A549 (cell line): ENCODE measurements around the gene FBN3. TPM values are rescaled to one million over a fixed set of nuclear protein-coding genes. Genes with fewer than 3 reads are reported as not detected.

Source experiments
- ATAC-seq, 2 experiments: fragments of 200-7000 bp in 1 of 2; fragments of >200 bp in 1 of 2; cut with Nextera tagmentation in 1 of 2; cut with Tn5 transposase in 1 of 2; 3 replicates each; pipeline versions ENCODE4 v1.8.0 to v1.9.1; 2018 to 2020; ENCODE audit warnings: mild to moderate bottlenecking in 1 of 2, moderate library complexity in 1 of 2
- CTCF ChIA-PET: fragments of 300-600 bp; sonication (Branson Sonifier 250); formaldehyde crosslinking; extraction: SDS; loops from one replicate; lab custom pipeline; 2021; ENCODE audit warnings: antibody characterized with exemption, inconsistent platforms; lab: Yijun Ruan, JAX
- POLR2A ChIA-PET: fragments of 350-600 bp; formaldehyde crosslinking; extraction: SDS; loops from one replicate; lab custom pipeline; 2021; ENCODE audit warnings: antibody characterized with exemption, inconsistent platforms; lab: Yijun Ruan, JAX
- DNase-seq, 2 experiments: peaks; one replicate each; pipeline versions ENCODE4 v3.0.0 to v3.0.0-alpha.2; 2011 to 2016; ENCODE audit warnings: low read depth in 1 of 2, low spot score in 1 of 2
- FAIRE-seq: peaks from 2 replicates; lab custom pipeline; 2011; peaks lifted over from hg19 to GRCh38; lab: Jason Lieb, UNC
- H3K27ac ChIP-seq, 2 experiments: fragments of >200 bp; sonication (Bioruptor Twin); formaldehyde crosslinking; 3 replicates each; pipeline ENCODE4 v1.5.1; 2016 to 2017
- H3K4me1 ChIP-seq: fragments of >200 bp; sonication (Bioruptor Twin); formaldehyde crosslinking; 3 replicates; pipeline ENCODE4 v1.6.1; 2016
- H3K4me2 ChIP-seq: fragments of >200 bp; sonication (Bioruptor Twin); formaldehyde crosslinking; 3 replicates; pipeline ENCODE4 v1.6.1; 2016
- H3K4me3 ChIP-seq: fragments of >200 bp; sonication (Bioruptor Twin); formaldehyde crosslinking; 3 replicates; pipeline ENCODE4 v1.5.1; 2016
- H3K9me3 ChIP-seq: fragments of >200 bp; sonication (Bioruptor Twin); formaldehyde crosslinking; 3 replicates; pipeline ENCODE4 v1.6.1; 2016
- BHLHE40 ChIP-seq: IDR thresholded peaks from 2 replicates; pipeline ENCODE4 v1.6.1; 2012; ENCODE audit warnings: low read depth, low read length, inconsistent platforms
- CBX2 ChIP-seq: fragments of 200-600 bp; sonication (generic); IDR thresholded peaks from 2 replicates; pipeline ENCODE4 v1.6.1; 2016; ENCODE audit warnings: low read depth, mild to moderate bottlenecking, borderline replicate concordance
- CEBPB ChIP-seq, 2 experiments: fragments of >200 bp in 1 of 2; sonication (Bioruptor Twin) in 1 of 2; formaldehyde crosslinking in 1 of 2; IDR thresholded peaks; 2 replicates each; pipeline ENCODE4 v1.6.1; 2012 to 2016
- EHF ChIP-seq: fragments of 250-450 bp; sonication (Bioruptor Pico); IDR thresholded peaks from 2 replicates; pipeline ENCODE4 v1.5.0; 2020; ENCODE audit warnings: mild to moderate bottlenecking
- EHMT2 ChIP-seq: fragments of 200-600 bp; sonication (generic); IDR thresholded peaks from 2 replicates; pipeline ENCODE4 v1.6.1; 2016; ENCODE audit warnings: antibody characterized with exemption, low read depth, mild to moderate bottlenecking, moderate library complexity
- ESRRA ChIP-seq: fragments of 150-350 bp; IDR thresholded peaks from 2 replicates; pipeline ENCODE4 v1.6.1; 2014; ENCODE audit warnings: mild to moderate bottlenecking, low read length, borderline replicate concordance
- GATA3 ChIP-seq: IDR thresholded peaks from 2 replicates; pipeline ENCODE4 v1.6.1; 2012; ENCODE audit warnings: borderline replicate concordance
- HDAC2 ChIP-seq: fragments of 200-600 bp; sonication (generic); IDR thresholded peaks from 2 replicates; pipeline ENCODE4 v1.6.1; 2016
- HEYL ChIP-seq: fragments of 250-450 bp; sonication (Bioruptor Pico); IDR thresholded peaks from 2 replicates; pipeline ENCODE4 v1.8.0; 2021; ENCODE audit warnings: mild to moderate bottlenecking, moderate library complexity
- KDM5A ChIP-seq: fragments of 200-600 bp; sonication (generic); IDR thresholded peaks from 2 replicates; pipeline ENCODE4 v1.6.1; 2016; ENCODE audit warnings: antibody characterized with exemption, mild to moderate bottlenecking
- MAZ ChIP-seq: fragments of 150-350 bp; IDR thresholded peaks from 2 replicates; pipeline ENCODE4 v1.6.1; 2014; ENCODE audit warnings: antibody characterized with exemption, low read depth, low read length, borderline replicate concordance
- NFE2L2 ChIP-seq: fragments of 150-350 bp; conservative IDR thresholded peaks from 2 replicates; pipeline ENCODE4 v1.6.1; 2014; ENCODE audit warnings: low read length
- NR3C1 ChIP-seq: fragments of >200 bp; sonication (Bioruptor Twin); formaldehyde crosslinking; IDR thresholded peaks from 3 replicates; pipeline ENCODE4 v1.6.1; 2017
- RCOR1 ChIP-seq: fragments of 150-350 bp; IDR thresholded peaks from 2 replicates; pipeline ENCODE4 v1.6.1; 2014; ENCODE audit warnings: antibody characterized with exemption, low read length, low read depth
- TFCP2L1 ChIP-seq: fragments of 250-450 bp; sonication (Bioruptor Pico); IDR thresholded peaks from 2 replicates; pipeline ENCODE4 v1.5.0; 2021; ENCODE audit warnings: mild to moderate bottlenecking
- ZC3H11A ChIP-seq: fragments of 450-650 bp; IDR thresholded peaks from 2 replicates; pipeline ENCODE4 v1.6.1; 2014; ENCODE audit warnings: antibody characterized with exemption, mild to moderate bottlenecking
- ZFP36 ChIP-seq: fragments of 450-650 bp; IDR thresholded peaks from 2 replicates; pipeline ENCODE4 v1.6.1; 2014; ENCODE audit warnings: borderline replicate concordance; ENCODE audit not compliant: partially characterized antibody
- WGBS: methylation state at CpG from one replicate; pipeline ENCODE4 v1.1.6; 2017; ENCODE audit errors: missing lambda C conversion rate; 5-methylcytosine and 5-hydroxymethylcytosine counted together
- polyA plus RNA-seq, 4 experiments: library from polyadenylated mRNA; depleted of rRNA in 3 of 4; stranded (reverse); fragments of >200 nt; fragmentation: RNase III in 1 of 4; extraction: RNeasy Plus Mini Kit Qiagen cat#74134 plus additional on column Dnase treatment in 1 of 4; gene quantifications; 2 replicates in 3 of 4; 3 replicates in 1 of 4; pipeline ENCODE4 v1.2.3, GENCODE V29; 2011 to 2017
- TF ChIP-seq, protein P1 (sequence below): fragments of 200-600 bp; sonication (generic); IDR thresholded peaks from 2 replicates; pipeline ENCODE4 v1.6.1; 2016; ENCODE audit warnings: antibody characterized with exemption, mild to moderate bottlenecking, moderate library complexity
- TF ChIP-seq, protein P2 (sequence below): fragments of 150-350 bp; IDR thresholded peaks from 2 replicates; pipeline ENCODE4 v1.6.1; 2014; ENCODE audit warnings: low read depth, mild to moderate bottlenecking, low read length
- TF ChIP-seq, protein P3 (sequence below): fragments of 250-450 bp; sonication (Bioruptor Pico); IDR thresholded peaks from 2 replicates; pipeline ENCODE4 v1.5.0; 2020; ENCODE audit warnings: low read depth, mild to moderate bottlenecking, moderate library complexity

The FBN3 gene
- polyA plus RNA-seq, 2 of the 4 experiments (the other 2 are of a cell fraction), result not detected

DNA sequence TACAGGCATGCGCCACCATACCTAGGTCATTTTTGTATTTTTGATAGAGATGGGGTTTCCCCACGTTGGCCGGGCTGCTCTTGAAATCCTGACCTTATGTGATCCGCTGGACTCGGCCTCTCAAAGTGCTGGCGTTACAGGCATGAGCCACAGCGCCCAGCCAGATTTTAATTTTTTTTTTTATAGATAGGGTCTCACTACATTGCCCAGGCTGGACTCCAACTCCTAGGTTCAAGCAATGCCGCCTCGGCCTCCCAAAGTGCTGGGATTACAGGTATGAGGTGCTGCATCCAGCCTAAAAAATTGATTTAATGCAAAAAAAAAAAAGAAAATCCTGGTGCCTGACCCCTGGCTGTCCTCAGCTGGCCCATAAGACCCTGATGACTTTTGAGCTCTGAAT, 34.9 kb upstream of the FBN3 start (continued):
- TF ChIP-seq, protein P1, sequence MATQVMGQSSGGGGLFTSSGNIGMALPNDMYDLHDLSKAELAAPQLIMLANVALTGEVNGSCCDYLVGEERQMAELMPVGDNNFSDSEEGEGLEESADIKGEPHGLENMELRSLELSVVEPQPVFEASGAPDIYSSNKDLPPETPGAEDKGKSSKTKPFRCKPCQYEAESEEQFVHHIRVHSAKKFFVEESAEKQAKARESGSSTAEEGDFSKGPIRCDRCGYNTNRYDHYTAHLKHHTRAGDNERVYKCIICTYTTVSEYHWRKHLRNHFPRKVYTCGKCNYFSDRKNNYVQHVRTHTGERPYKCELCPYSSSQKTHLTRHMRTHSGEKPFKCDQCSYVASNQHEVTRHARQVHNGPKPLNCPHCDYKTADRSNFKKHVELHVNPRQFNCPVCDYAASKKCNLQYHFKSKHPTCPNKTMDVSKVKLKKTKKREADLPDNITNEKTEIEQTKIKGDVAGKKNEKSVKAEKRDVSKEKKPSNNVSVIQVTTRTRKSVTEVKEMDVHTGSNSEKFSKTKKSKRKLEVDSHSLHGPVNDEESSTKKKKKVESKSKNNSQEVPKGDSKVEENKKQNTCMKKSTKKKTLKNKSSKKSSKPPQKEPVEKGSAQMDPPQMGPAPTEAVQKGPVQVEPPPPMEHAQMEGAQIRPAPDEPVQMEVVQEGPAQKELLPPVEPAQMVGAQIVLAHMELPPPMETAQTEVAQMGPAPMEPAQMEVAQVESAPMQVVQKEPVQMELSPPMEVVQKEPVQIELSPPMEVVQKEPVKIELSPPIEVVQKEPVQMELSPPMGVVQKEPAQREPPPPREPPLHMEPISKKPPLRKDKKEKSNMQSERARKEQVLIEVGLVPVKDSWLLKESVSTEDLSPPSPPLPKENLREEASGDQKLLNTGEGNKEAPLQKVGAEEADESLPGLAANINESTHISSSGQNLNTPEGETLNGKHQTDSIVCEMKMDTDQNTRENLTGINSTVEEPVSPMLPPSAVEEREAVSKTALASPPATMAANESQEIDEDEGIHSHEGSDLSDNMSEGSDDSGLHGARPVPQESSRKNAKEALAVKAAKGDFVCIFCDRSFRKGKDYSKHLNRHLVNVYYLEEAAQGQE, result no peak
- TF ChIP-seq NR3C1, result no peak
- TF ChIP-seq GATA3, result no peak
- TF ChIP-seq, all 56 proteins: peak for 0

DNA sequence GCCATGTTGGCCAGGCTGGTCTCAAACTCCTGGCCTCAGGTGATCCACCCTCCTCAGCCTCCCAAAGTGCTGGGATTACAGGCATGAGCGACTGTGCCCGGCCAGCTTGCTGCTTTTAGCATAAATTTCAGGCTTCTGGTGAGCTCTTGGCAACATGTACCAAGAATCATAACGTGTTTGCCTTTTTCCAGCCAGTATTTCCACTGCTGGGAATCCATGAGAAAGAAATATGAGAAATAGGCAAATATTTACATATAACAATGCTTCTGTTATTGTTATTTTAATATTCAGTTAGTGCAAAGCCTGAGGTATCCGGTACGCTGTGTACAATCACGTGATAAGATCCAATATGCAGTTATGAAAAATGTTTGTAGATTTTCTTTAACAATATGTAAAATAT, 30.6 kb upstream of the FBN3 start:
- WGBS, result 37% methylated on average over 6 of the region's 6 CpGs
- TF ChIP-seq CBX2 (no peak), NFE2L2 (no peak)
- Histone ChIP-seq H3K4me1 (no peaks in the 10 kb centered on the region), H3K9me3 (no peaks in the 10 kb centered on the region), H3K27ac (no peak overlapping the region), H3K4me2 (no peak overlapping the region), H3K4me3 (no peak overlapping the region)
- ChIA-PET POLR2A (no interaction called here), CTCF (interaction anchor here (0.8 to 1.7 kb wide), 3 partner anchors 14 to 72 kb away, joined by 3 to 4 read pairs (median 3); no protein-coding TSS in a partner anchor)
- DNase-seq (no peak), ATAC-seq (no peak), FAIRE-seq (no peak)

DNA sequence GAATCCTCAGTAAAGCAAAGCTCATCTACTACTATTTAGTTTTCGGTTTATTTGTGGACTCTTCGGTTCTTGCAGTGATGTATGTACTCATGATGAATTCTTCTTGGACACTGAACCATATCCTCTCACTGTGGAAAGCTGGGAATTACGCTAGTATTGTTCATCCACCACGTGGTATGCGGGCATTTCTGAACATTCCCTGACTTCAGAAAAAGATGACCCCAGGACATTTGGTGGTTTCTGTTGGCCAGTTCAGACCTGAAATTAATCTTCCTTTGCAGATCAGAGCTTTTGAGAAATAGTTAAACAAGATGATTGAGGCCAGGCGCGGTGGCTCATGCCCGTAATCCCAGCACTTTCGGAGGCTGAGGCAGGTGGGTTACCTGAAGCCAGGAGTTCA, 25.3 kb upstream of the FBN3 start:
- FAIRE-seq, result no peak
- POLR2A ChIA-PET, result no interaction called here
- no peak overlapping the region for H3K4me2 ChIP-seq

DNA sequence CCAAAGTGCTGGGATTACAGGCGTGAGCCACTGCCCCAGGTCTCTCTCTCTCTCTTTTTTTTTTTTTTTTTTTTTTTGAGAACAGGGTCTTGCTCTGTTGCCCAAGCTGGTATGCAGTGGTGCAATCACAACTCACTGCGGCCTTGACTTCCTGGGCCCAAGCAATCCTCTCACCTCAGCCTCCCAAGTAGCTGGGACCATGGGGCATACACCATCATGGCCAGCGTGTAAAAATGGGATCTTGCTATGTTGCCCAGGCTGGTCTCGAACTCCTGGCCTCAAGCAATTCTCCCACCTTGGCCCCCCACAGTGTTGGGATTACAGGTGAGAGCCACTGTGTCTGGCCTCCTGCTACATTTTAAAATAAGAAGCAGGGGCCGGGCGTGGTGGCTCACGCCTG, 19.1 kb upstream of the FBN3 start:
- CTCF ChIA-PET, result interaction anchor here (0.7 to 1.4 kb wide), 2 partner anchors 22 to 85 kb away, joined by 3 to 8 read pairs; no protein-coding TSS in a partner anchor
- no peak for DNase-seq
- 88% methylated on average over 7 of the region's 7 CpGs for WGBS
- no peak for ATAC-seq
- POLR2A ChIA-PET, result no interaction called here
- H3K4me1 ChIP-seq, result no peaks in the 10 kb centered on the region
- FAIRE-seq, result no peak
- no peak for TF ChIP-seq EHF (CRISPR knock-in tag)
- TF ChIP-seq BHLHE40, result no peak
- no peak for TF ChIP-seq CEBPB (IDR thresholded peaks at IDR 0.05)
- no peaks in the 10 kb centered on the region for H3K9me3 ChIP-seq
- no peak overlapping the region for H3K4me3 ChIP-seq
- H3K27ac ChIP-seq, result no peak overlapping the region
- no peak overlapping the region for H3K4me2 ChIP-seq

More for the DNA sequence above, 25.3 kb upstream of the FBN3 start:
- Histone ChIP-seq H3K27ac (no peak overlapping the region), H3K4me3 (no peak overlapping the region), H3K4me1 (no peaks in the 10 kb centered on the region), H3K9me3 (no peaks in the 10 kb centered on the region)
- DNase-seq, result no peak
- CTCF ChIA-PET, result interaction anchor here (0.6 to 1.5 kb wide), 3 partner anchors 16 to 205 kb away, joined by 3 to 5 read pairs (median 3); no protein-coding TSS in a partner anchor
- WGBS, result 81% methylated on average over 9 of the region's 9 CpGs
- TF ChIP-seq EHMT2 (no peak), ZC3H11A (no peak), MAZ (no peak), ZFP36 (no peak), RCOR1 (no peak), TFCP2L1 (CRISPR knock-in tag) (no peak), HEYL (CRISPR knock-in tag) (no peak), HDAC2 (no peak), KDM5A (no peak), ESRRA (no peak), NR3C1 (no peak)
- TF ChIP-seq, protein P2, sequence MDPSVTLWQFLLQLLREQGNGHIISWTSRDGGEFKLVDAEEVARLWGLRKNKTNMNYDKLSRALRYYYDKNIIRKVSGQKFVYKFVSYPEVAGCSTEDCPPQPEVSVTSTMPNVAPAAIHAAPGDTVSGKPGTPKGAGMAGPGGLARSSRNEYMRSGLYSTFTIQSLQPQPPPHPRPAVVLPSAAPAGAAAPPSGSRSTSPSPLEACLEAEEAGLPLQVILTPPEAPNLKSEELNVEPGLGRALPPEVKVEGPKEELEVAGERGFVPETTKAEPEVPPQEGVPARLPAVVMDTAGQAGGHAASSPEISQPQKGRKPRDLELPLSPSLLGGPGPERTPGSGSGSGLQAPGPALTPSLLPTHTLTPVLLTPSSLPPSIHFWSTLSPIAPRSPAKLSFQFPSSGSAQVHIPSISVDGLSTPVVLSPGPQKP, result no peak
- TF ChIP-seq, protein P3, sequence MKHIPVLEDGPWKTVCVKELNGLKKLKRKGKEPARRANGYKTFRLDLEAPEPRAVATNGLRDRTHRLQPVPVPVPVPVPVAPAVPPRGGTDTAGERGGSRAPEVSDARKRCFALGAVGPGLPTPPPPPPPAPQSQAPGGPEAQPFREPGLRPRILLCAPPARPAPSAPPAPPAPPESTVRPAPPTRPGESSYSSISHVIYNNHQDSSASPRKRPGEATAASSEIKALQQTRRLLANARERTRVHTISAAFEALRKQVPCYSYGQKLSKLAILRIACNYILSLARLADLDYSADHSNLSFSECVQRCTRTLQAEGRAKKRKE (CRISPR knock-in tag), result no peak
- ATAC-seq, result no peak
